Activated CD8-positive, alpha-beta memory T cell treated with anti-CD3 and anti-CD28 coated beads, Interleukin-2, amount 50 U/mL, for 48 hours (primary cell): ENCODE measurements around the gene TRAT1.

Experiments used
- DNase-seq: peaks from one replicate; pipeline ENCODE4 v3.0.0-alpha.2; 2020

The TRAT1 gene

GRCh38 chr3:108862865-108863798, 40.5 kb downstream of the TRAT1 start:
- no peak for DNase-seq

DNA sequence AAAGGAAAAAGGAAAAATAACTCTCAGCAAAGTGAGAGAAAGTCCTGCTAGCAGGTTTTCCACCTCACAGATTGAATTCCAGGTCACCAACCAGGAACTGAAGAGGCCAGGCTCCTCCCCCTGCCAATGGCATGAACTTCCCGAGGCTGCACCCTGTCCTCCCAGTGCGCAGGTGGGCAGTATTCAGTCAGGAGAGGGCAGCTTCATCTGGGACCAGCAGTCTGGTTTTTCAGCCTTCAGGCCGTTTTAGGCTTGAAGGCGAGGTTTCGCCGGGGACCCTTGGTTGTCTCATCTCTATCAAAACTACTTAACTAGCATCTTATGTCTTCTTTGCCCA, 41.2 kb downstream of the TRAT1 start:
- DNase-seq = no peak

DNA sequence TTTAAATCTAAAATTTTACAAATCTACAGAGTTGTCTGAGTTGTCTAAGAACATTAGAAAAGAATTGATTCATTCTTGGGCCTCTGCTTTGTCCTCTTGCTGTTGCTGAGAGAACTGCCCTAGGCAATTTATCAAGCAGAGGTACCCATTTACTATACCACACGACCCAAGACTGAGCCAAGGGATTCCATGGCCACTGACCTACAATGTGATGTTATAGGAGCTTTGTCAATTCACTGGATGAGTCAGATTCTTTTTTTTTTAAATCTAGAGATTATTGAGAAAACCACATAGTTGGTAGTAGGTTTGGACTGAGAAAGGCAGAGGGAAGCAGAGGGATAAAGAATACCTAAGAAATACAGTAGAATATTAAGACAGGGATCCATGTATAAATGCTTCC, 55.3 kb downstream of the TRAT1 start:
- DNase-seq = no peak

GRCh38 chr3:108879915-108880314, 57.3 kb downstream of the TRAT1 start:
- no peak for DNase-seq

DNA sequence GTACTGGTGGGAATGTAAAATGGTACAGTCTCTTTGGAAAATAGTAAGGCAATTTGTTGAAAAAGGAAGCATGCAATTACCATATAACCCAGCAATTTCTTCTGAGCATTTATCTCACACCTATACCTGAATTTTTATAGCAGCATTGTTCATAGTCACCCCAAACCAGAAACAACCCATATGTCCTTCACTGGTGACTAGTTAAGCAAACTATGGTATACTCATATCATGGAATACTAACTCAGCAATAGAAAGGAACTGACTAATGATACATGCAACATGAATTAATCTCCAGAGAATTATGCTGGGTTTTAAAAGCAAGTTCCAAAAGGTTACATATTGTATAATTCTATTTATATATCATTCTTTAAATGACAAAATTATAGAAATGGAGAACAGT, 60.2 kb downstream of the TRAT1 start:
- no peak for DNase-seq

GRCh38 chr3:108883373-108883772, 60.8 kb downstream of the TRAT1 start:
- no peak for DNase-seq

GRCh38 chr3:108887121-108887520, 64.5 kb downstream of the TRAT1 start:
- no peak for DNase-seq

- no peak for DNase-seq
Measured at GRCh38 chr3:108887777-108888176, 65.2 kb downstream of the TRAT1 start.

GRCh38 chr3:108891833-108892232, 69.2 kb downstream of the TRAT1 start:
- DNase-seq = no peak

- DNase-seq = no peak
Measured at GRCh38 chr3:108894981-108895380, 72.4 kb downstream of the TRAT1 start.

DNA sequence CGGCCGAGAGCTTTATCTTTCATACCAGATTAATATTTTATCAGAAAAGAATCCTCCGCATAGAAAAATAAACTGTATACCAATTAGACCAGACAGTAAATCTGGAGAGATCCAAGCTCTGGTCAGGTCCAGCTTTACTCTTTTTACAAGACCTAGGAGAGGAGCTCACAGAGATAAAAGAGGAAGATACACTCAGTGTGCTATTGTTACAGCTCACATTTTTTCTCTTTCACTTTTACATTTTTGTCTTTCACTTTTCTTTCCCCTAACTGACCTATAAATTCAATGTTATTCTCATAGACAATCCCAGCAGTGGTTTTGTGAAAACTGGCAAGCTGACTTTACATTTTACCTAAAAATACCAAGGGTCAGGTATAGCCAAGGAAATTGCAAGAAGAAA, 75.3 kb downstream of the TRAT1 start:
- DNase-seq = no peak

DNA sequence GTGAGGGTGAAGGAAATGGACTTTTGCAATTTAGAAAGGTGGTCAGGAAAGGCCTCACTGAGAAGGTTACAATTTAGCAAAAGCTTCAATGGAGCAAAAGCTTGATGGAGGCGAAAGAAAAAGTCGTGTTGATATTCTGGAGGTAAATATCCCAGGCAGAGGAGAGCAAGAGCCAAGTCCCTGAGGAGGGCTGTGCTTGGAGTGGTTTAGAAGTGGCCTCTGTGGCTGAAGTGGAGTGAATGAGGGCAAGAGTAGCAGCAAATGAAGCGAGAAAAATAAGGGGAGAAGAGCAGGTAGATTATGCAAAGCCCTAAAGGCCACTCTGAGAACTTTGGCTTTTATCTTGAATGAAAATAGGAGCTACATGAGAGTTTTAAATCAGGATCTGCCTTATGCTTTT, 76.9 kb downstream of the TRAT1 start:
- DNase-seq = no peak
